ENCODE measurements around the gene TNFRSF9.

The TNFRSF9 gene

DNA sequence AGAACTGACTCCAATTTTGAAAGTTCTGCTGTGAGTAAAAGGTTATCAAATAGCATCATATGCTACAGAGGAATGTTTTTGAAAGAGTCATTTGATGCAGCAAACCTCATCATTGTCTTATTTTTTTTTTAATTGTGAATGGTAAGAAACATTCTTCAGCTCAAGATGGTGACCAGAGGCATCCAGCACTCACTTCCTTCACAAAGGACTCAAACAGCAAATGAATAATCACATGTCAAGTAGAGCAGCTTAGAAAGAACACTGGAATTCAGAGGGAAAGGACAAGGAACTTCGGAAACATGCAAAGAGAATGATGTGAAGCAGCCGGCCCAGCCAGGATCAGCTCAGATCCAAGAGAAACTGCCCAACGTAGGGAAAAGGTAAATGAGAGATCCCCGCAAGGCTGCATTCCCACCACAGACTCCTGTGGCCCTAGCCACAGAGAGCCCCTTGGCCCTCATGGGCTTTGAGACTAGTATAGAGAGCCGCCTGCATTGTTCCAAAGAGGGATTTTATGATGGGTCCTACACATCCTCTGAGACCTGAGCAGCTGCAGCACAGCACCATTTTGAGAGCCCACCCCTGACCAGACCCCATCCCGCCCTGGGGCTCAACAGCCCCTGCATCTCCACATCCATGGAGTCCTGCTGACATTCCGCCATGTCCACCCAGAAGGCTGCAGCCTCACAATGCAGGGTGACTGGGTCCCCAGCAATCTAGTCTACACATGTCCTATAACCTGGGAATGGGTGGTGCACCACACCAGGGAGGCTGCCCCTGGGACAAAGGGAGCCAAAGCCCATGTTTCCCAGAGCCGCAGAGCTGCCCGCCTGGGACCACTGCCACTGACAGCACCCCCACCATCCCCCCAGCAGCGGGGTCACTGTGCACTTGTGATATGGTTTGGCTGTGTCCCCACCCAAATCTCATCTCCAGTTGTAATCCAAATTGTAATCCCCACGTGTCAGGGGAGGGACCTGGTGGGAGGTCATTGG, 66.5 kb downstream of the TNFRSF9 start:
- ATAC-seq (replicated peaks; ENCODE audit: extremely low read depth, poor library complexity, severe bottlenecking) = no peak
- H3K4me3 Mint-ChIP-seq = no peak overlapping the region
- no peak for DNase-seq (ENCODE audit: low spot score in 2 of 2)
- no peak overlapping the region for H3K27ac Mint-ChIP-seq (ENCODE audit: low read depth)
- H3K27me3 Mint-ChIP-seq = peaks cover 9% of the 10 kb centered on the region
- H3K4me1 Mint-ChIP-seq = no peaks in the 10 kb centered on the region
- H3K36me3 Mint-ChIP-seq (ENCODE audit: insufficient read depth) = no peaks in the 10 kb centered on the region
- H3K9me3 Mint-ChIP-seq = peaks cover 11% of the 10 kb centered on the region

DNA sequence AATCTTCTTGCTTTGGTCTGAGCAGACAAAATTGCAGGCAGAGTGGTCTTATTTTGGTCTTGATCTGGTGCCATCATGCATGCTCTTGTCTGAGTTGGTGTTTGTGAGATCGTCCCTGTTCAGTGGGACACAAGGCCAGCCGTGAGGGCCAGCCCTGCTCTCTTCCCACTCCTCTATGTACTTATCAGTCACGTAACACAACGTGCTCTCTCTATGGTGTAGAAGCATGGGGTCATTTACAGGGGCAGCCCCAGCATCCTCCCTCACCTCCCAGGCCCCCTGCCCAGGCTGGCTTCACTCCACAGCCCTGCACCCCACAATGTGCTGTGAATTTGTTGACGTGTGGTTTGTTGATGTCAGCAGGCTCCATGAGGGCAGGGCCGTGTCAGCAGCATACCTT, 69.5 kb downstream of the TNFRSF9 start:
- no peak overlapping the region for H3K27ac Mint-ChIP-seq (ENCODE audit: low read depth)
- no peaks in the 10 kb centered on the region for H3K36me3 Mint-ChIP-seq (ENCODE audit: insufficient read depth)
- no peaks in the 10 kb centered on the region for H3K4me1 Mint-ChIP-seq
- H3K9me3 Mint-ChIP-seq = no peaks in the 10 kb centered on the region
- ATAC-seq (replicated peaks; ENCODE audit: extremely low read depth, poor library complexity, severe bottlenecking) (no peak), DNase-seq (ENCODE audit: low spot score in 2 of 2) (no peak)
- H3K4me3 Mint-ChIP-seq = no peak overlapping the region
- H3K27me3 Mint-ChIP-seq = peaks cover 9% of the 10 kb centered on the region

DNA sequence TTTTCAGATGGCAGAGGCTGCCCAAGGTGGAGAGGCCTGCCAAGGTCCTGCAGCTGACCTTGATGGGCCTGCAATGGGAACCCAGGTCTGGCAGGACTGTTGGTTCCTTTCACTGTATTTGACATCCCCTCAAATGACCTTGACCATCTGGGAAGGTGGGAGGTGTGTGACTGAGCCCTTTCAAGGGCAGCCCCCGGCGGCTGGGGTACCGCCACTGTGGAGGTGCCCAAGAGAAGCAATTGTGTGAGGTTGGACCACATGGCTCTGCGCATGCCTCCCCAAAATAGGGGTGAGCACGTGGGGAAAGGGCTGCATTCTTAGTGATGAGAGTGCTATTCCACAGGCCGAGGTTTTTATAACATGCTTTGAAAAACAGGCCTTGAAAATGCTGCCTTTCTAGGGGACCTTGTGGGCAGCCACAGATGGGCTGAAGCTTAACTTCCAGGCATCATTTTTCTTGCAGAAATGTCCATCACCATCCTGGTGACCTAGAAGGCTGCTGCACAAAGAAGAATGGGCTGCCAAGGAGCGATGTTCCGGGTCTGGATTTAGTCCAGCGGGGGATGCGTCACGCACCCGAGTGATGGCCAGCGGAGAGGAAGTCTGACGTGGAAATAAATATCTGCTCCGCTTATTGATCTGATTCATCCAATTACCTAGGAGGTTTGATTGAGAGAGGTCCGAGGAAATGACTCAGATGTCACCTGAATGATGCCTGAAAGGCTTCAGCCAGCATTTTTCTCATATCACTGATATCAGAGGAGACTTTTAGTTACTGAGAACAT, 71.3 kb downstream of the TNFRSF9 start:
- Mint-ChIP-seq H3K36me3 (ENCODE audit: insufficient read depth) (no peaks in the 10 kb centered on the region), H3K9me3 (no peaks in the 10 kb centered on the region), H3K4me3 (no peak overlapping the region), H3K27ac (ENCODE audit: low read depth) (no peak overlapping the region), H3K4me1 (no peaks in the 10 kb centered on the region), H3K27me3 (peaks cover 9% of the 10 kb centered on the region)
- DNase-seq (ENCODE audit: low spot score in 2 of 2) (no peak), ATAC-seq (replicated peaks; ENCODE audit: extremely low read depth, poor library complexity, severe bottlenecking) (no peak)

DNA sequence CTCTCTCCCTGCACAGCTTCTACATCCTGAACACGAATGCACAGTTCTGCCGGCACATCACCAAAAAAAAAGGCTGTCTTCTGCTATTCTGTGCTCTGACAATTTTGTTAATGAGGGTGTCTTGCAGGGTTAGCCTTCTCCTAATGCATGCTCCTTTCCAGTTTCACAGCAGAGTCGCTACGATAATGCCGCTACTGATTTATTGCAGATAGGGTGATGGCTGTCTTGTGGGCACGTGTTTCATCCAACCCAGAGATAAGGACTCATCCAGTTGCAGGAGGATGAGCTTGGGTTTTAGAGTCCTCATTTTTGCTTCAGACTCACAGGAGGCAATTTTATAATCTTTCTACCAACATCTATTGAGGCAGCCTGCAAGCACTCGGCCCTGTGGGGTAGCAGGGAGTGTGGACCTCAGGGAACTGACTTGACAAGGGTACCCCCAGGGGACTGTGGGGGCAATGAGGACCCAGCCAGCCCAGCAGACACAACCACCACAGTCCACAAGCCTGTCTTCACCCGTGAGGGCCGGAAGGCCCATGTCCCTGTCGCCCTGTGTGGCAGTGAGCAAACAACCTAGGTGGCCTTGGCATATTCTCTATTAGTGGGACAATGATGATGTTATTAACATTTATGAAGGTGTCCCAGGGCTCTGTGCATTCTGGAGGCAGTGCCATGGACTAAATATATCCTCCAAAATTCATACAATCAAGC, 72.4 kb downstream of the TNFRSF9 start:
- no peak overlapping the region for H3K4me3 Mint-ChIP-seq
- no peaks in the 10 kb centered on the region for H3K9me3 Mint-ChIP-seq
- H3K4me1 Mint-ChIP-seq = no peaks in the 10 kb centered on the region

DNA sequence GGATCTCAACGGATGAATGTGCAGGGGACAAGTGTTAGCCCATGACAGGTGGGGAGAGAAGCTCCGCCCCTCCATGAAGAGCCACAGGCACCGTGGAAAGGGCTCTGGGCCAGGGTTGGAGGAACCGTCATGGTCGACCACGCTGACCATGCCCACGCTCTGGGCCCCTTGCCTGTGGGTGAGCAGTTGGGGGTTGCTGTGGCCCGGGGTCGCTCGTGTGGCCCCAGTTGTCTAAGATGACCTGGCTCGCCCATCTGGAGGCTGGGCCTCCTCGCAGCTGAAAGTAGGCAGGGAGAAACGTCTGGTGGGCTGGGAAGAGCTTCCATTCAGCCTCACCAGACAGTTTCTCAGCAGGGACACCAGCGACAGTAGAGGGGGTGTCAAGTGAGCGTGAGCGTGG, 74.7 kb downstream of the TNFRSF9 start:
- Mint-ChIP-seq H3K36me3 (ENCODE audit: insufficient read depth) (peaks cover 2% of the 10 kb centered on the region), H3K9me3 (no peaks in the 10 kb centered on the region), H3K4me3 (no peak overlapping the region), H3K27me3 (no peaks in the 10 kb centered on the region), H3K27ac (ENCODE audit: low read depth) (no peak overlapping the region), H3K4me1 (no peaks in the 10 kb centered on the region)
- DNase-seq (ENCODE audit: low spot score in 2 of 2) (no peak), ATAC-seq (replicated peaks; ENCODE audit: extremely low read depth, poor library complexity, severe bottlenecking) (no peak)

More for the DNA sequence above, 72.4 kb downstream of the TNFRSF9 start:
- ATAC-seq (replicated peaks; ENCODE audit: extremely low read depth, poor library complexity, severe bottlenecking) = no peak
- Mint-ChIP-seq H3K27me3 (peaks cover 4% of the 10 kb centered on the region), H3K27ac (ENCODE audit: low read depth) (no peak overlapping the region), H3K36me3 (ENCODE audit: insufficient read depth) (no peaks in the 10 kb centered on the region)
- no peak for DNase-seq (ENCODE audit: low spot score in 2 of 2)

All from central memory CD8-positive, alpha-beta T cell (primary cell).